Mesodermal cell (in vitro differentiated cells): Measurements from ENCODE around the gene CPLANE2. TPM values are rescaled to one million over a fixed set of nuclear protein-coding genes. Genes with fewer than 3 reads are reported as not detected.
A peak's percentile ranks its signal among the peaks of the same experiment; 100 is the strongest.

Experiments
- H3K27ac ChIP-seq: 2 replicates; pipeline ENCODE4 v1.7.0; 2013; ENCODE audit warnings: mild to moderate bottlenecking, low read depth, low read length, moderate library complexity; ENCODE audit not compliant: severe bottlenecking
- H3K36me3 ChIP-seq: 2 replicates; pipeline ENCODE4 v1.7.1; 2013; ENCODE audit warnings: mild to moderate bottlenecking, low read length, moderate library complexity; ENCODE audit not compliant: control insufficient read depth, insufficient read depth
- H3K4me1 ChIP-seq: one replicate; pipeline ENCODE4 v1.7.1; 2013; ENCODE audit warnings: mild to moderate bottlenecking, low read length; ENCODE audit not compliant: insufficient read depth, control insufficient read depth, poor library complexity, severe bottlenecking
- H3K4me3 ChIP-seq: 2 replicates; pipeline ENCODE4 v1.7.0; 2013; ENCODE audit warnings: low read length, control low read depth, mild to moderate bottlenecking; ENCODE audit not compliant: insufficient read depth, poor library complexity, severe bottlenecking; ENCODE audit errors: extremely low read depth
- H3K9me3 ChIP-seq: 2 replicates; pipeline ENCODE4 v1.7.1; 2013; ENCODE audit warnings: mild to moderate bottlenecking, low read length, moderate library complexity; ENCODE audit not compliant: control insufficient read depth
- WGBS, 2 experiments: methylation state at CpG; one replicate each; pipeline ENCODE4 v1.1.5; 2013; ENCODE audit warnings: missing lambda C conversion rate in 2 of 2; ENCODE audit not compliant: insufficient coverage in 2 of 2; 5-methylcytosine and 5-hydroxymethylcytosine counted together
- polyA plus RNA-seq, 2 experiments: library from polyadenylated mRNA; stranded (reverse); fragments of 50-300 nt; gene quantifications; one replicate each; pipeline ENCODE4 v1.2.3, GENCODE V29; 2013

CPLANE2 gene, protein sequence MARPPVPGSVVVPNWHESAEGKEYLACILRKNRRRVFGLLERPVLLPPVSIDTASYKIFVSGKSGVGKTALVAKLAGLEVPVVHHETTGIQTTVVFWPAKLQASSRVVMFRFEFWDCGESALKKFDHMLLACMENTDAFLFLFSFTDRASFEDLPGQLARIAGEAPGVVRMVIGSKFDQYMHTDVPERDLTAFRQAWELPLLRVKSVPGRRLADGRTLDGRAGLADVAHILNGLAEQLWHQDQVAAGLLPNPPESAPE
- 5.5 TPM for polyA plus RNA-seq (2013, experiment 1 of 2)
- 2.6 TPM for polyA plus RNA-seq (2013, experiment 2 of 2)

DNA sequence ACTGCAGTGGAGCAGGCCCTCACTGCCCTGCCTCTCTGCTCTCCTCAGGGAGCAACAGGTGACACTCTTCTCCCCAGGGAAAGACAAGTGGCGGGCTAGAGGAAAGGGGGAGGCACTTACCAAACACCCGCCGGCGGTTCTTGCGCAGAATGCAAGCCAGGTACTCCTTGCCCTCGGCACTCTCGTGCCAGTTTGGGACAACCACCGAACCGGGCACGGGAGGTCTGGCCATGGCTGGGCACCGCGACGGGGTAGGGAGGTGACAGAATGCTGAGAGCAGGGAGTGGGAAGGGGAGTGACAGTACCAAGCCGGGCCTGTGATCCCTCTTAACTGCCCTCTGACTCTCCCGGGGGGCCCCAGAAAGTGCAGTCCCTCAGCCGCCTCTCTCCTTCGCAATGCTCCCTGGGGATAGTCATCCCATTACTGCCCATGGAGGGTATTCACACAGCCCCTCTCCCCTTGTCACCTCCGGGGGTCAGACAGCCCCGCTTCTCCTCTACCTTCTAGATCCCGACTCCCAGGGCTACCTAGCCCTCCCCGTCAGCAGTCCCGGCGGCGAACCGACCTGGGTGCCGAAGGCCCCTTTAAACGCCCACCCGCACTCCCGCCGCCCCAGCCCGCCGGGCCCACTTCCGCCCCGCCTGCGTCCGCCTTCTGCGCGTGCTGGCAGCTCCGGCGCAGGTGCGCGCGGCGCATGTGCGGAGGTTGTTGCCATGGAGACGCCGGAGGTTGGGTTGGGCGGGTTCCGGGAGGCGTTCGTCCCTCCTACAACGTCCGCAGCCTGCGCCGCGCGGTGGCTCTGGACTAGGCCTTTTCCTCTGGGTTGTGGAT lies at the start of gene CPLANE2:
Gene CPLANE2, minus strand, starts transcription at position 673 of the 832 bp plus-strand sequence. Its CDS starts 441 bp downstream, at position 232.
- no peaks in the 10 kb centered on the region for H3K9me3 ChIP-seq
- H3K4me1 ChIP-seq = peaks cover 11% of the 10 kb centered on the region
- peak within 1 kb of the TSS; percentile 55 for H3K4me3 ChIP-seq
- WGBS, 2 experiments = 0 to 3% methylated on average over 42 to 43 of the region's 57 CpGs
- H3K27ac ChIP-seq = no peak within 1 kb of the TSS
- no peaks in the 10 kb centered on the region for H3K36me3 ChIP-seq

DNA sequence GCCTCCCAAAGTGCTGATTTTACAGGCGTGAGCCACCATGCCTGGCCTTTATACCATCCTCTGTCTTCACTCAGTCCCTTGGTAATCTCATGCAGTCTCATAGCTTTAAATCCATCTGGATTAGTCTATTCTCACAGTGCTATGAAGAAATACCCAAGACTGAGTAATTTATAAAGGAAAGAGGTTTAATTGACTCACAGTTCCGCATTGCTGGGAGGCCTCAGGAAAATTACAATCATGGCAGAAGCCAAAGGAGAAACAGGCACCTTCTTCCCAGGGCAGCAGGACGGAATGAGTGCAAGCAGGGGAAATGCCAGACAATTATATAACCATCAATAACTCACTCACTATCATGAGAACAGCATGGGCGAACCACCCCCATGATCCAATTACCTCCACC lies 49.1 kb upstream of the CPLANE2 start:
- no peak overlapping the region for H3K4me3 ChIP-seq
- H3K36me3 ChIP-seq = peaks cover 33% of the 10 kb centered on the region
- H3K27ac ChIP-seq = no peak overlapping the region
- 80 to 100% methylated on average over 1 to 2 of the region's 4 CpGs for WGBS, 2 experiments
- H3K4me1 ChIP-seq = no peaks in the 10 kb centered on the region
- no peaks in the 10 kb centered on the region for H3K9me3 ChIP-seq

DNA sequence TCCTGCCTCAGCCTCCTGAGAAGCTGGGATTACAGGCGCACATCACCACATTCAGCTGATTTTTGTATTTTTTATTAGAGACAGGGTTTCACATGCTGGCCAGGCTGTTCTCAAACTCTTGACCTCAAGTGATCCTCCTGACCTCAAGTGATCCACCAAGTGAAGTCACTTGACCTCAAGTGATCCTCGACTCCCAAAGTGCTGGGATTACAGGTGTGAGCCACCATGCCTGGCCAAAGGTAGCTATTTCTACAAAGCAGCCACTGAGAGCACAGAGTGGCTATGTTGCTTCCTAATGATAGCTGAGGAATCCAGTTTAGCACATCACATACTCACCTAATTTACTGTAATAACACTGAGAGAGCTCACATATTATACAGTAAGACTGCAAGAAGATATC lies 44.8 kb upstream of the CPLANE2 start:
- H3K27ac ChIP-seq = no peak overlapping the region
- H3K36me3 ChIP-seq = peaks cover 12% of the 10 kb centered on the region
- no peaks in the 10 kb centered on the region for H3K9me3 ChIP-seq
- H3K4me3 ChIP-seq = no peak overlapping the region
- H3K4me1 ChIP-seq = no peaks in the 10 kb centered on the region
- WGBS, 2 experiments = 100% methylated on average over 1 of the region's 2 CpGs; no CpG with 5 or more reads in 1 of the 2 experiments

DNA sequence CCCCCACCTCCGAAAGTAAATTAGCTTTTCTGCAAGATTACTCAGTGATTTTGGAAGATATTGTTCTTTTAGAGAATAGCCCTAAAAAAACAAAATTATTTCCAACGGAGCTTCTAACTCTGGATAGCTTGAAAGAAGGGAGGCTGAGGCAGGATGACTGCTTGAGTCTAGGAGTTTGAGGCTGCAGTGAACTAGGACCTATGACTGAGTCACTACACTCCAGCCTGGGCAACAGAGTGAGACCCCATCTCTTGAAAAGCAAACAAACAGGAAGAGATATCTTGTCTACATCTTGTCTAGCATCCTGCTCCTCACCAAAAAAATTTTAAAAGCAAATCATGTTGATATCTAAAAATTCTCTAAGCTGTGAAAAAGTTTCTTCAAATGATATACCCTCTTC lies 42.2 kb upstream of the CPLANE2 start:
- Histone ChIP-seq H3K9me3 (no peaks in the 10 kb centered on the region), H3K4me1 (no peaks in the 10 kb centered on the region), H3K4me3 (no peak overlapping the region), H3K36me3 (peaks cover 8% of the 10 kb centered on the region), H3K27ac (no peak overlapping the region)
- 80 to 100% methylated on average over 1 of the region's 2 CpGs for WGBS, 2 experiments

DNA sequence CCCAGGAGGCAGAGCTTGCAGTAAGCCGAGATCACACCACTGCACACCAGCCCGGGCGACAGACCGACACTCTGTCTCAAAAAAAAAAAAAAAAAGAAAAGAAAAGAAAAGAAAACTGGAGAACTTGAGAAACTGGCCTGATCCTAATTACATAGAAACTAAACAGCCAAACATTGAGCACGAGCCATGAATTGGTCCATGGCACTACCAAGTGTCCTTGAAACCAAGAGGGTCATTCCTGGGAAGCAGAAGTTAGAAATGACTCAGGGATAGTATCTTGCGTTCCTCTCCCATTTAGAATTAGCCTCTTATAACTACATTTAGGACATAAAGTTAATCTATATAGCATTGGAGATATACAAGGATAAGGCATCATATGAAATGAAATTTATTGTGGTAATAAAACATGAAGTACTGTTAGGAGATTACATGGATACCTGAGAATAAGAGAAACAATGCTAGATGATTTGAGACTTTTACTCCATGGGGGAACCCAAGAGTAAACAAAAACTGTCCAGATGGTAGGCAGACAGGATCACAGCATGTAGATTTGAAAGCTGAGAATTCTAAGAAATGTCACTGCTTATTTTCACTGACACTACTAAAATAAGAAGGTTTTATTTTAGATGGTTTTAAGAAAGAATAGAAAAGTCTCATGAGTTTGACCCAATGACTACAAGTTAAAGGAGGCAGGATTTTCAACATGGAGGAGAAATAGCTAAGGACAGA lies 39.5 kb upstream of the CPLANE2 start:
- peaks cover 12% of the 10 kb centered on the region for H3K36me3 ChIP-seq
- no peak overlapping the region for H3K4me3 ChIP-seq
- no peak overlapping the region for H3K27ac ChIP-seq
- 80 to 100% methylated on average over 1 of the region's 6 CpGs for WGBS, 2 experiments
- no peaks in the 10 kb centered on the region for H3K9me3 ChIP-seq
- H3K4me1 ChIP-seq = no peaks in the 10 kb centered on the region

DNA sequence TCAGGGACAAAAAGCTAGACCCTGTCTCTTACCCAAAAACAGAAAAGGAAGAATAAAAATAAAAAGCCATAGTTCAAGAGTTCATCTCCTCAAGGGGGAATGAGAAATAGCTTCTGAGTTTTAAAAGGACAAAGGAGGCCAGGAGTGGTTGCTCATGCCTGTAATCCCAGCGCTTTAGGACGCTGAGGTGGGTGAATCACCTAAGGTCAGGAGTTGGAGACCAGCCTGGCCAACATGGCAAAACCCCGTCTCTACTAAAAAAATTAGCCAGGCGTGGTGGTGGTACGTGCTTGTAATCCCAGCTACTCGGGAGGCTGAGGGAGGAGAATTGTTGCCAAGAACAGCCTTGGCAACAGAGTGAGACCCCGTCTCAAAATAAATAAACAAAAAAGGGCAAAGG lies 38.6 kb upstream of the CPLANE2 start:
- no peak overlapping the region for H3K27ac ChIP-seq
- H3K4me3 ChIP-seq = no peak overlapping the region
- 93 to 94% methylated on average over 7 of the region's 7 CpGs for WGBS, 2 experiments
- H3K4me1 ChIP-seq = no peaks in the 10 kb centered on the region
- H3K9me3 ChIP-seq = no peaks in the 10 kb centered on the region
- peaks cover 8% of the 10 kb centered on the region for H3K36me3 ChIP-seq

DNA sequence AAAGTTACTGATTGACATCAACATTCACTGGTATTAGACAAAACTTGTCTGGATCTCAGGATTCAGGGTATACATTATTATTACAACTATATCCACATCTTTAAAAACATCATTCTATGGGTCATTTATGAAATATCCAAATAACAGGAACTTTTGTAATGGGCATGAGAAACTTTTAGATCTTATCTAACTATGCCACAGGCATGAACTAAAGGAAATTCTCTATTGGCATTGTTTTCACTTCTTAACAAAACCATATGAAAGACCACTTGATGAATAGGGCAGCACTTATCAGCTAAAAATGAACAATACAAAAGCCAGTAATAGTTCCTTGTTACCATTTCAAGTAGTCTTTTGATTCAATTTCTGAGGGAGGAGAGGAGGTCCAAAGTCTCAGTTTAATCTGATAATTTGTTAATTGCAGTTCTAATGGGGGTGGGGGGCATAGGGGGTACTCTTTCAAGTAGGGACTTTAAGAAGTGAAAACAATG lies 30.8 kb upstream of the CPLANE2 start:
- Histone ChIP-seq H3K4me3 (no peak overlapping the region), H3K36me3 (peaks cover 4% of the 10 kb centered on the region), H3K9me3 (no peaks in the 10 kb centered on the region), H3K27ac (peak overlapping the region; percentile 42), H3K4me1 (peaks cover 16% of the 10 kb centered on the region)

DNA sequence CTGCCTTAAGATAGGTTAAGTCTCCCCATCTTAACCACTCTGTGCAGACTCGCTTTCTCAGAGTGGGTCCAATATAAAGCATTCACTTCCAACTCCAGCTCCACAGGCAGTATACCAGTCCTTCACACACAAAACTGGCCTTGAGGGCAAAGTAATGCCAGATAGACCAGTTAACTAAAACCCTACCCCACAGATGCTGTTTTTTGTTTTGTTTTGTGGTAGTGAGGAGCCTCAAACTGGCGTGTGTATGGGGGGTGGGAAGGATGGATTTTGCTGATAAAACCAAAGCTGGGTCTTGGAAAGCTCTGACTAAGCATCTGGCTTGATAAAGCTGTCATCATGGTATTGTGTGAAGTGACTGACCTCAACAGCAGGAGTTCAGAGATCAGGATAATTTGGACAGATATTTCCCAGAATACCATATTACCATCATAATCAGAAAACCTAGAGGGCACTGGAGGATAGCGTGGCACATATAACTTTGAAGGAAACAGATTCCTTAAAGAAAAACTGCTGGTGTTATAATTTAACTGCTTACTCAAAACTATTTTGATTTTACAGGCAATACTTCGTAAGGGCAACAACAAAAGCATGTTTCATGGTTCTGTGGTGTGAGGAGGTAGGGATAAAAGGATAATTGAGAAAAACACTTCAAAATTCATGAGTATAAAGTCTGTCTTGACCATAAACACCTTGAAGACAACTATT lies 29.6 kb upstream of the CPLANE2 start:
- H3K4me3 ChIP-seq = no peak overlapping the region
- peaks cover 16% of the 10 kb centered on the region for H3K4me1 ChIP-seq
- H3K36me3 ChIP-seq = no peaks in the 10 kb centered on the region
- 73 to 83% methylated on average over 2 of the region's 4 CpGs for WGBS, 2 experiments
- no peaks in the 10 kb centered on the region for H3K9me3 ChIP-seq
- H3K27ac ChIP-seq = peak overlapping the region; percentile 62

DNA sequence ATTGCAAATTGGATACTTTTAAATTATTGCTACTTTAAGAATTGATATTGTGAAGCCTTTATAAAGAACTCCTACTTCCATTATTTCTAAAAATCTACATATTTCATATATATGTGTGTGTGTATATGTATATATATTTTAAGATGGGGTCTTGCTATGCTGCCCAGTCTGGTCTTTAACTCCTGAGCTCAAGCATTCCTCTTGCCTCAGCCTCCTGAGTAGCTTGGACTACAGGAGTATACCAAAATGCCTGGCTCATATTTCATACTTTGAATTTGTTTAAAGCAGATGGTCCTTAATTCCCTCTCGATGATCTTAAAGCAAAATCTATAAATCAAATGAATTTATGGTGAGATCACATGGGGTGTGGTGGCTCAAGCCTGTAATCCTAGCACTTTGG lies 25.1 kb upstream of the CPLANE2 start:
- Histone ChIP-seq H3K36me3 (peaks cover 3% of the 10 kb centered on the region), H3K27ac (no peak overlapping the region), H3K4me3 (no peak overlapping the region), H3K9me3 (no peaks in the 10 kb centered on the region), H3K4me1 (peaks cover 19% of the 10 kb centered on the region)
- WGBS, 2 experiments = 100% methylated on average over 1 of the region's 1 CpG; no CpG with 5 or more reads in 1 of the 2 experiments

DNA sequence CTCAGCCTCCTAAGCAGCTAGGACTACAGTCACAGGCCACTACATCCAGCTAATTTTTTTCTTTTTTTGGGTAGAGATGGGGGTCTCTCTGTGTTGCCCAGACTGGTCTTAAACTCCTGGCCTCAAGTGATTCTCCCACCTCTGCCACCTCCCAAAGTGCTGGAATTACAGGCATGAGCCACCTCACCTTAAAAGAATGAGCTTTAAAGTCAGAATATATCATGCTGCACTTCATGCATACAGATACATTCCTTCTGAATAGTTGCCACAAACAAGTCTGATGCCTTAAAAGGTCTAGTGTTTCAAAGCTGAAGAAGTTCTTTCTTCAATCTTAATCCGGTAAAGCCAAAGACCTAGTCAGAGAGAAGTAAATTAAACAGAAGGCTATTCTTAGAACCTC lies 23.8 kb upstream of the CPLANE2 start:
- Histone ChIP-seq H3K4me3 (no peak overlapping the region), H3K27ac (peak overlapping the region; percentile 4), H3K9me3 (no peaks in the 10 kb centered on the region), H3K4me1 (peaks cover 10% of the 10 kb centered on the region), H3K36me3 (peaks cover 16% of the 10 kb centered on the region)
- WGBS, 2 experiments = 86% methylated on average over 1 of the region's 1 CpG; no CpG with 5 or more reads in 1 of the 2 experiments
